IPS-NIHi11 (cell line): ENCODE data around the gene TGFBR3L.
"Not testable (repeated sequence)": the region's sequence is repeated elsewhere in the genome, so short reads cannot be mapped to it uniquely, and the experiment has no call there.

Source experiments
- DNase-seq: peaks from one replicate; pipeline ENCODE4 v3.0.0; 2012; ENCODE audit warnings: mixed read lengths, low spot score

TGFBR3L gene

GRCh38 chr19:7917267-7918061, 2.8 kb downstream of the TGFBR3L start:
- DNase-seq: peak; percentile 84

GRCh38 chr19:7918062-7918614, 3.5 kb downstream of the TGFBR3L start:
- DNase-seq: not testable (repeated sequence)

GRCh38 chr19:7918615-7919421, 4.2 kb downstream of the TGFBR3L start:
- DNase-seq: no peak

- DNase-seq: peak; percentile 85
Observed at GRCh38 chr19:7919610-7920518, 5.2 kb downstream of the TGFBR3L start, which contains the start of gene SNAPC2. SNAPC2 (plus strand) TSS chr19:7920338; CDS start chr19:7920367, 29 bp downstream.

- DNase-seq: peak; percentile 83
Observed at GRCh38 chr19:7920519-7921301, 6.1 kb downstream of the TGFBR3L start.

- no peak for DNase-seq
Observed at GRCh38 chr19:7921302-7921966, 6.8 kb downstream of the TGFBR3L start.

- no peak for DNase-seq
Observed at GRCh38 chr19:7921967-7922835, 7.6 kb downstream of the TGFBR3L start.

- DNase-seq: no peak
Observed at GRCh38 chr19:7922836-7923195, 8.2 kb downstream of the TGFBR3L start.

GRCh38 chr19:7923295-7924191, 8.9 kb downstream of the TGFBR3L start:
- no peak for DNase-seq

GRCh38 chr19:7924241-7924640, 9.6 kb downstream of the TGFBR3L start:
- DNase-seq: no peak

GRCh38 chr19:7924651-7925170, 10.1 kb downstream of the TGFBR3L start:
- DNase-seq: no peak

- peak; percentile 84 for DNase-seq
Observed at GRCh38 chr19:7925171-7925851, 10.7 kb downstream of the TGFBR3L start.

GRCh38 chr19:7926021-7926726, 11.5 kb downstream of the TGFBR3L start, which contains the start of gene CTXN1:
CTXN1 (minus strand) TSS chr19:7926135; CDS start chr19:7925538, 597 bp downstream.
- DNase-seq: peak; percentile 95

- no peak for DNase-seq
Observed at GRCh38 chr19:7926727-7927604, 12.3 kb downstream of the TGFBR3L start.

- no peak for DNase-seq
Observed at GRCh38 chr19:7927605-7928333, 13.1 kb downstream of the TGFBR3L start.
